H1 (cell line): ENCODE data around the gene SPATA32.

Experiments
- ATF2 ChIP-seq: IDR thresholded peaks from 2 replicates; pipeline ENCODE4 v1.6.1; 2012; ENCODE audit warnings: low read length, inconsistent platforms
- EZH2 ChIP-seq: fragments of 200-600 bp; sonication (generic); IDR thresholded peaks from 2 replicates; pipeline ENCODE4 v1.7.1; 2012; ENCODE audit warnings: low read depth, mild to moderate bottlenecking, moderate library complexity, low read length, inconsistent platforms; ENCODE audit not compliant: severe bottlenecking
- JUND ChIP-seq: IDR thresholded peaks from 2 replicates; pipeline ENCODE4 v1.6.1; 2011; ENCODE audit warnings: mild to moderate bottlenecking, improper control_type of control experiment, low read length
- POLR2A ChIP-seq, 2 experiments: IDR thresholded peaks; 1 replicate in 1 of 2; 2 replicates in 1 of 2; pipeline ENCODE4 v1.6.1; 2011; ENCODE audit warnings: low read depth in 2 of 2, low read length in 2 of 2, mild to moderate bottlenecking in 2 of 2; ENCODE audit errors: control extremely low read depth in 1 of 2
- POLR2AphosphoS5 ChIP-seq: IDR thresholded peaks from 2 replicates; pipeline ENCODE4 v1.6.1; 2011; ENCODE audit warnings: low read depth, low read length
- SIN3A ChIP-seq, 2 experiments: IDR thresholded peaks in 1 of 2; conservative IDR thresholded peaks in 1 of 2; 2 replicates each; pipeline ENCODE4 v1.6.1; 2011 to 2012; ENCODE audit warnings: low read length in 2 of 2, improper control_type of control experiment in 1 of 2, low read depth in 1 of 2, mild to moderate bottlenecking in 1 of 2
- SP1 ChIP-seq: IDR thresholded peaks from 2 replicates; pipeline ENCODE4 v1.6.1; 2011; ENCODE audit warnings: low read depth, low read length
- TF ChIP-seq, protein P1 (sequence below), 3 experiments: IDR thresholded peaks; 1 replicate in 2 of 3; 2 replicates in 1 of 3; pipeline versions ENCODE4 v1.5.1 to v1.6.1; 2011; ENCODE audit warnings: low read length in 3 of 3, mild to moderate bottlenecking in 3 of 3, inconsistent platforms in 2 of 3, low read depth in 1 of 3, moderate library complexity in 1 of 3; ENCODE audit not compliant: insufficient read depth in 1 of 3; ENCODE audit errors: control extremely low read depth in 1 of 3

DNA sequence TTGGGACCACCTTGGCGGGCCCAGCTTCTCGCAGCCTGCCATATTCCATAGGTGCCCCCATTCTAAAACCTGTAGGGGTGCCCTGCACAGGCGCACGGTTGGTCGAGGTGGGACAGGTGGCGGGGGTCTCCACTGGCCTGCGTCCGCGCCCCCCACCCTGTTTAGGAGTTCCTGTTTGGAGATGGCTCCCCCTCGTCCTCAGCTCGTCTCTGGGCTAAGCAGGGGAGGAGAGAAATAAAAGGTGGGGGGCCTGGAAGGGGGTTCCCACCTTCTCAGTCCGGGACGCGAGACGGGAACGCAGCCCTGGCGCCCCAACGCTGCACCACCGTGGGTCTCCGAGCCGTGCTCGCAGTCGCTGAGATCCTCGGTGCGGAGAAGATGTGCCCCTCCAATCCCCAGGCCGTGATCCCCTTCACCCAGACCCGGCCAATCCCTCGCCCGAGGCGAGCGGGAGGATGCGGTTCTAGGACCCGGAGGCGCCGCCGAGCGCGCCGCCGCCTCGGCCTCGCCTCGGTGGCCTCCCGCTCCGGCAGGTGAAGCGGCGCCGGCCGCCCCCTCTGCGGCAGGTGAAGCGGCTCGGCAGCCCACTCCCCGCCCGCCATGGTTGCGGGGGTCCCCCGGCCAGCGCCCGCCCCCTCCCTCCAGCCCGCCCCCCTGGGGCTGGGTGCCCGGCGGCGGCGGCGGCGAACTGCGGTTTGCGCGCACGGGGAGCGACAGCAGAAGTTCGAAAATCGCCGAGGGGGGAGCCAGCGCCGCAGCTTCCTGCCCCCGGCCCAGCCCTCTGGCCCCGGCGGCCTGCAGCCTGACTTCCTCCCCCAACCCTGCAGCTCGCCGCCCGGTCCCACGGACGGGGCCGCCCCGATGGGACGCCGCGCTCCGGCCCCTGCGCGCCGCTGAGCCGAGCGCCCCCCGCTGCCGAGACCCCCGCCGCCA lies 40.5 kb downstream of the SPATA32 start, which contains the start of gene FMNL1:
- TF ChIP-seq SIN3A (conservative IDR thresholded peaks at IDR 0.05 in 1 of 2, IDR thresholded peaks at IDR 0.05 in 1 of 2; ENCODE audit: low read depth in 1 of 2, low read length in 2 of 2) (no peak; a peak in 1 of 4 replicates), SP1 (no peak), JUND (no peak), POLR2AphosphoS5 (no peak), POLR2A (IDR thresholded peaks at IDR 0.05; ENCODE audit: control extremely low read depth in 1 of 2, low read depth in 2 of 2, low read length in 2 of 2) (no peak), ATF2 (no peak), EZH2 (peak; percentile 15)
- TF ChIP-seq, protein P1, sequence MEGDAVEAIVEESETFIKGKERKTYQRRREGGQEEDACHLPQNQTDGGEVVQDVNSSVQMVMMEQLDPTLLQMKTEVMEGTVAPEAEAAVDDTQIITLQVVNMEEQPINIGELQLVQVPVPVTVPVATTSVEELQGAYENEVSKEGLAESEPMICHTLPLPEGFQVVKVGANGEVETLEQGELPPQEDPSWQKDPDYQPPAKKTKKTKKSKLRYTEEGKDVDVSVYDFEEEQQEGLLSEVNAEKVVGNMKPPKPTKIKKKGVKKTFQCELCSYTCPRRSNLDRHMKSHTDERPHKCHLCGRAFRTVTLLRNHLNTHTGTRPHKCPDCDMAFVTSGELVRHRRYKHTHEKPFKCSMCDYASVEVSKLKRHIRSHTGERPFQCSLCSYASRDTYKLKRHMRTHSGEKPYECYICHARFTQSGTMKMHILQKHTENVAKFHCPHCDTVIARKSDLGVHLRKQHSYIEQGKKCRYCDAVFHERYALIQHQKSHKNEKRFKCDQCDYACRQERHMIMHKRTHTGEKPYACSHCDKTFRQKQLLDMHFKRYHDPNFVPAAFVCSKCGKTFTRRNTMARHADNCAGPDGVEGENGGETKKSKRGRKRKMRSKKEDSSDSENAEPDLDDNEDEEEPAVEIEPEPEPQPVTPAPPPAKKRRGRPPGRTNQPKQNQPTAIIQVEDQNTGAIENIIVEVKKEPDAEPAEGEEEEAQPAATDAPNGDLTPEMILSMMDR (IDR thresholded peaks at IDR 0.05; ENCODE audit: control extremely low read depth in 1 of 3, insufficient read depth in 1 of 3, low read depth in 1 of 3, low read length in 3 of 3) = no peak; a peak in 1 of 4 replicates
